Measurements from ENCODE around the gene CCDC54.

DNA sequence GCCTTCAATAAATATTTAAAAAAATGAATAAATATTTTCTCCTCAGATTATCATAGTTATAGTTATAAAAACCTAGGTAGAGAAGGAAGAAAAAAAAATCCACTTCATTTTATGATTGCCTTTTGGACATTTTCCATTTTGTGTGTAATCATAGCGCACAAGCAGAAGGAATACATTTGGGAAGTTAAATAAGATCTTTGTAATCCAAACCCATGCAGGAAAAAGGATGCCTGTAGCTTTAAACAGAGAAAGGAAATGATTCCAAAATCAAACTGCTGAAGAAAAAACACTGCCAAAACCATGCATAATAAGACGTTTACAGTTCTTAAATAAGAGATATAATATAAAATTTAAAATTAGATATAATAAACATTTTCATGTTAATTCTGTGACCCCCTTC lies 7.4 kb upstream of the CCDC54 start:
- TF ChIP-seq EZH2 (IDR thresholded peaks at IDR 0.05; ENCODE audit: borderline replicate concordance) (no peak), EZH2phosphoT487 (IDR thresholded peaks at IDR 0.05; ENCODE audit: low read depth, severe bottlenecking, unreplicated experiment) (no peak)
- TF ChIP-seq, protein P1, sequence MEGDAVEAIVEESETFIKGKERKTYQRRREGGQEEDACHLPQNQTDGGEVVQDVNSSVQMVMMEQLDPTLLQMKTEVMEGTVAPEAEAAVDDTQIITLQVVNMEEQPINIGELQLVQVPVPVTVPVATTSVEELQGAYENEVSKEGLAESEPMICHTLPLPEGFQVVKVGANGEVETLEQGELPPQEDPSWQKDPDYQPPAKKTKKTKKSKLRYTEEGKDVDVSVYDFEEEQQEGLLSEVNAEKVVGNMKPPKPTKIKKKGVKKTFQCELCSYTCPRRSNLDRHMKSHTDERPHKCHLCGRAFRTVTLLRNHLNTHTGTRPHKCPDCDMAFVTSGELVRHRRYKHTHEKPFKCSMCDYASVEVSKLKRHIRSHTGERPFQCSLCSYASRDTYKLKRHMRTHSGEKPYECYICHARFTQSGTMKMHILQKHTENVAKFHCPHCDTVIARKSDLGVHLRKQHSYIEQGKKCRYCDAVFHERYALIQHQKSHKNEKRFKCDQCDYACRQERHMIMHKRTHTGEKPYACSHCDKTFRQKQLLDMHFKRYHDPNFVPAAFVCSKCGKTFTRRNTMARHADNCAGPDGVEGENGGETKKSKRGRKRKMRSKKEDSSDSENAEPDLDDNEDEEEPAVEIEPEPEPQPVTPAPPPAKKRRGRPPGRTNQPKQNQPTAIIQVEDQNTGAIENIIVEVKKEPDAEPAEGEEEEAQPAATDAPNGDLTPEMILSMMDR (IDR thresholded peaks at IDR 0.05; ENCODE audit: poor library complexity), result no peak

Data from hepatocyte (in vitro differentiated cells).